Thoracic aorta (tissue), 2 donors: Measurements from ENCODE around the gene SCO1. TPM values are rescaled to one million over a fixed set of nuclear protein-coding genes. Genes with fewer than 3 reads are reported as not detected.
"Not testable (repeated sequence)": the region's sequence is repeated elsewhere in the genome, so short reads cannot be mapped to it uniquely, and the experiment has no call there.

ENCODE experiments used
- ATAC-seq: fragments of 150-250 bp; one replicate; pipeline ENCODE4 v1.8.0; 2017; ENCODE audit warnings: low read depth; ENCODE audit not compliant: insufficient number of reproducible peaks, low FRiP score
- DNase-seq: peaks from one replicate; pipeline ENCODE4 v3.0.0-alpha.2; 2020; ENCODE audit warnings: low spot score
- H3K27ac ChIP-seq, 2 donors: fragments of 200-600 bp; sonication (generic); 1 replicate in 1 of 2; 2 replicates in 1 of 2; pipeline ENCODE4 v1.5.1; 2016; ENCODE audit warnings: mild to moderate bottlenecking in 2 of 2, moderate library complexity in 2 of 2
- H3K27me3 ChIP-seq: fragments of 200-600 bp; sonication (generic); replicated peaks from 2 replicates; pipeline ENCODE4 v1.6.0; 2016; ENCODE audit warnings: mild to moderate bottlenecking; ENCODE audit not compliant: insufficient read depth
- H3K36me3 ChIP-seq: fragments of 200-600 bp; sonication (generic); one replicate; pipeline ENCODE4 v1.5.1; 2016
- H3K4me1 ChIP-seq, 2 donors: fragments of 200-600 bp; sonication (generic); 1 replicate in 1 of 2; 2 replicates in 1 of 2; pipeline versions ENCODE4 v1.5.1 to v1.6.0; 2016; ENCODE audit warnings: low read depth in 2 of 2, mild to moderate bottlenecking in 1 of 2; ENCODE audit not compliant: control insufficient read depth in 1 of 2
- H3K4me3 ChIP-seq: fragments of 200-600 bp; sonication (generic); 2 replicates; pipeline ENCODE4 v1.5.1; 2016; ENCODE audit warnings: mild to moderate bottlenecking
- H3K9me3 ChIP-seq: fragments of 200-600 bp; sonication (generic); 2 replicates; pipeline ENCODE4 v1.5.1; 2016
- total RNA-seq, 2 donors: library from RNA; depleted of rRNA; stranded (reverse); fragments of >200 nt; gene quantifications; one replicate each; pipeline versions ENCODE4 v1.1.0 to v1.2.3, GENCODE V29; 2016
- TF ChIP-seq, protein P1 (sequence below): fragments of 200-600 bp; sonication (generic); IDR thresholded peaks from one replicate; pipeline ENCODE4 v1.5.1; 2019; ENCODE audit warnings: antibody characterized with exemption

SCO1 gene
- total RNA-seq, 2 donors from 2014 or later: 17.9 to 32.5 TPM

DNA sequence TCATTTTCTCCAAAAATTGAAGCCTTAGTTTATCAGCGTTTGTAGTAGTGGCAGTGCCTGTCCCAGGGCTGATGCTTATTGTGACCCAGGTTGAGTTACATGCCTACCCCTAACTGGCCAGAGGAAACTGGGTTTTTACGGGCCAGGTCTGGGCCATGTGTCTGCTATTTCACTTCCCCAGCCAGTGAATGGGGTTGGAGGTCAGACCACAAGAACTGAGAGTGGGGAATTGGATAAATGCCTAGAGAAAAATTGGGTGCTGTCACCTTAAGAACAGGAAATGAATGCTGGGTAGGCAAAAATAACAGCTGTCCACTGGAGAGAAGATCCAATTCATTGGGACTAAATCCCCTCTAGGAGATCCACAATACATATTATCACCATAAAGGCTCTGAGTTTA, 5.2 kb upstream of the SCO1 start:
- Histone ChIP-seq H3K27ac (no peak overlapping the region), H3K9me3 (no peaks in the 10 kb centered on the region), H3K27me3 (no peaks in the 10 kb centered on the region), H3K36me3 (peaks cover 16% of the 10 kb centered on the region), H3K4me3 (no peak overlapping the region), H3K4me1 (peaks cover 11 to 17% of the 10 kb centered on the region in 2 donors)
- no peak for DNase-seq
- TF ChIP-seq, protein P1, sequence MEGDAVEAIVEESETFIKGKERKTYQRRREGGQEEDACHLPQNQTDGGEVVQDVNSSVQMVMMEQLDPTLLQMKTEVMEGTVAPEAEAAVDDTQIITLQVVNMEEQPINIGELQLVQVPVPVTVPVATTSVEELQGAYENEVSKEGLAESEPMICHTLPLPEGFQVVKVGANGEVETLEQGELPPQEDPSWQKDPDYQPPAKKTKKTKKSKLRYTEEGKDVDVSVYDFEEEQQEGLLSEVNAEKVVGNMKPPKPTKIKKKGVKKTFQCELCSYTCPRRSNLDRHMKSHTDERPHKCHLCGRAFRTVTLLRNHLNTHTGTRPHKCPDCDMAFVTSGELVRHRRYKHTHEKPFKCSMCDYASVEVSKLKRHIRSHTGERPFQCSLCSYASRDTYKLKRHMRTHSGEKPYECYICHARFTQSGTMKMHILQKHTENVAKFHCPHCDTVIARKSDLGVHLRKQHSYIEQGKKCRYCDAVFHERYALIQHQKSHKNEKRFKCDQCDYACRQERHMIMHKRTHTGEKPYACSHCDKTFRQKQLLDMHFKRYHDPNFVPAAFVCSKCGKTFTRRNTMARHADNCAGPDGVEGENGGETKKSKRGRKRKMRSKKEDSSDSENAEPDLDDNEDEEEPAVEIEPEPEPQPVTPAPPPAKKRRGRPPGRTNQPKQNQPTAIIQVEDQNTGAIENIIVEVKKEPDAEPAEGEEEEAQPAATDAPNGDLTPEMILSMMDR: no peak
- ATAC-seq: no peak

DNA sequence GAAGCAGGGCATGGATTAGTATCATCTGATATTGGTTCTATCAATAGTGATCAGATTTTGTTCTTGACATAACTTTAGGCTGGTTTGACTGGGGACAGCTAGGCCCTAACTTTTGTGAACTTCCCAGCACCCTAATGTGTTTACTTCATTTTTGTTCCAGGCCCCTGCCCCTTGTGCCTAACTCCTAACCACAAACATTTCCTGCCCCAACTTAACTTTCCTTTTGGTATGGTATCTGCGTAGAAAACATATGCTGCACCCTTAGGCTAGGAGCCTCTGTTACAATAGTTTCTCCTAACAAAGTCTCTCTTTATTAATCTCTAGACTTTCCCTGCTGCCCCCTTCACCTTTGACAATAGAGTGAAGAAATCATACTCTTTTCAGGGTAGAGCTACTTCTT, 2.5 kb upstream of the SCO1 start:
- H3K4me1 ChIP-seq: peaks cover 24 to 29% of the 10 kb centered on the region in 2 donors
- TF ChIP-seq, protein P1: no peak
- no peak overlapping the region for H3K4me3 ChIP-seq
- no peak overlapping the region for H3K27ac ChIP-seq
- no peak for DNase-seq
- no peaks in the 10 kb centered on the region for H3K36me3 ChIP-seq
- no peaks in the 10 kb centered on the region for H3K9me3 ChIP-seq
- H3K27me3 ChIP-seq: no peaks in the 10 kb centered on the region
- no peak for ATAC-seq

DNA sequence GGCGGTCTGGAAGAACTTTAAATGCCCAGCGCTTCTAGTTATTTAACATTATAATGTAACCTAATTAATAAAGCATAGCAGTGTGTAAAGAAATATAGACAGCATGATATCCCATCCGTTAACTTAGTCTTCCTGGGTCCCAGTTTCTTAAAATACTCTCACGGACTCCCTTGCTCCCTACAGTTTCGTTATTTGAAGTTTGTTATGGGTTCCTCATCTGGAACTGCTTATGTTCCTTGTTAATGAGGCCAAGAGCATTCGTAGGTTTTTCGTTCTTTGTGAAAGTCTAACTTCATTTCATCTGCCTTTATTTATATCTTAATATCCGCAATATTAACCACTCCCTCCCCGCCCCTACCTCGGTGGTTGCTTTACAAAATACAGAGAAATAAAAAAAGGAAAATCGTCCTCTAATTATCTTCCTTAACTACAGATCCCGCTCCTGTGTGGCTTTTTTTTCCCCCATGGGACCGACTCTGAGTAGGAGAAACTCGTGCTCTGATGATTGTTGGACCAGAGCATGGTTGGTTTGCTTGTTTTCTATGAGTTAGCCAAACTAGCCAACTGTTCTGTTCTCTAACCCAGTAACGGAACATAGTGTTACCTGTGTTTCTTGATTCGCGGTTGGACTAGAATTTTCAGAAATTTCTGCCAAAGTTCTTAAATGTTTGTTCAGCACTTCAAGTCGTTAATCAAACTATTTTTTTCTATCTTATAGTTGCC, 924 bp upstream of the SCO1 start:
- H3K4me1 ChIP-seq: peaks cover 24 to 29% of the 10 kb centered on the region in 2 donors
- peak overlapping the region; percentile 91 to 94 for H3K27ac ChIP-seq
- ATAC-seq (peak; percentile 41), DNase-seq (no peak)
- H3K4me3 ChIP-seq: peak overlapping the region; percentile 80
- TF ChIP-seq, protein P1: no peak
- H3K27me3 ChIP-seq: no peaks in the 10 kb centered on the region
- H3K9me3 ChIP-seq: no peaks in the 10 kb centered on the region
- H3K36me3 ChIP-seq: no peaks in the 10 kb centered on the region

DNA sequence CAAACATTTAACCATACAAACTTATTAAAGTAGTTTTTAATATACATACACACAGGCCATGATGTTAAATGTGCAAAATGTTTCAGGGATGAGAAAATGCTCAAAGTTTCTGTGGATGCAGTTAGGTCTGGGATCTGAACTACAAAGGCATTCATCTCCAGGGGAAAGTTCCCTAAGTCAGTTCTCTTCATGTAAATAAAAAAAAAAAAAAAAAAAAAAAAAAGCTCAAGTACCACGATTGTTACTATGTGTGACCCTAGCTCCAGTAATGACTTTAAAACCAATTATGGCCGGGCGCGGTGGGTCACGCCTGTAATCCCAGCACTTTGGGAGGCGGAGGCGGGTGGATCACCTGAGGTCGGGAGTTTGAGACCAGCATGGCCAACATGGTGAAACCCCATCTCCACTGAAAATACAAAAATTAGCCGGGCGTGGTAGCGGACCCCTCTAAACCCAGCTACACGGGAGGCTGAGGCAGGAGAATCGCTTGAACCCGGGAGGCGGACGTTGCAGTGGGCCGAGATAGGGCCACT, 1.4 kb downstream of the SCO1 start:
- peaks cover 20 to 24% of the 10 kb centered on the region in 2 donors for H3K4me1 ChIP-seq
- H3K27me3 ChIP-seq, ATAC-seq, H3K36me3 ChIP-seq, H3K27ac ChIP-seq, DNase-seq, H3K9me3 ChIP-seq: not testable (repeated sequence)
- H3K4me3 ChIP-seq: peak overlapping the region; percentile 80

DNA sequence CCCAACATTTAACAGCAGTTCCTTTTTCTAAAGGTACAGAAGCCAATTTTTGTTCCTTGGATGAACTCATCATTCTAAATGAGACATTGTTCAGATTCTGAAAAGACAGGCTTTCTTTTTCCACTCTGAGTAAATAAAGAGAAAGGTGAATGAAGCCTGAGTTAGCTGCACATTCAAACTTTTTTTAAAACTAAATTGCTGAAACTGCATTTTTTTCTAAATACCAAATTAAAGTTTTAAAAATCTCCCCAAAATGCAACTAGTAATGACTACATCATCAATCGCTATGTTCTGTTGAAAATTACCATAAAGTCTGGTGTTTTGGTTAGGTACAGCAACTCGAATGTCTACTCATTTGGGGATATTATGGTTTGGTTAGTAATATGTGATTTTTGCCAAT, 9.8 kb downstream of the SCO1 start:
- H3K27ac ChIP-seq: no peak overlapping the region
- TF ChIP-seq, protein P1: no peak
- H3K4me1 ChIP-seq: peaks cover 0 to under 1% of the 10 kb centered on the region in 2 donors
- H3K36me3 ChIP-seq: peaks cover 22% of the 10 kb centered on the region
- no peak for DNase-seq
- ATAC-seq: no peak
- no peaks in the 10 kb centered on the region for H3K27me3 ChIP-seq
- no peaks in the 10 kb centered on the region for H3K9me3 ChIP-seq
- no peak overlapping the region for H3K4me3 ChIP-seq
